GM19238 (cell line): ENCODE measurements around the gene GMEB2.

Experiments used
- DNase-seq: peaks from one replicate; pipeline ENCODE4 v3.0.0; 2011; ENCODE audit warnings: low spot score; ENCODE audit not compliant: insufficient read length

Gene GMEB2

DNA sequence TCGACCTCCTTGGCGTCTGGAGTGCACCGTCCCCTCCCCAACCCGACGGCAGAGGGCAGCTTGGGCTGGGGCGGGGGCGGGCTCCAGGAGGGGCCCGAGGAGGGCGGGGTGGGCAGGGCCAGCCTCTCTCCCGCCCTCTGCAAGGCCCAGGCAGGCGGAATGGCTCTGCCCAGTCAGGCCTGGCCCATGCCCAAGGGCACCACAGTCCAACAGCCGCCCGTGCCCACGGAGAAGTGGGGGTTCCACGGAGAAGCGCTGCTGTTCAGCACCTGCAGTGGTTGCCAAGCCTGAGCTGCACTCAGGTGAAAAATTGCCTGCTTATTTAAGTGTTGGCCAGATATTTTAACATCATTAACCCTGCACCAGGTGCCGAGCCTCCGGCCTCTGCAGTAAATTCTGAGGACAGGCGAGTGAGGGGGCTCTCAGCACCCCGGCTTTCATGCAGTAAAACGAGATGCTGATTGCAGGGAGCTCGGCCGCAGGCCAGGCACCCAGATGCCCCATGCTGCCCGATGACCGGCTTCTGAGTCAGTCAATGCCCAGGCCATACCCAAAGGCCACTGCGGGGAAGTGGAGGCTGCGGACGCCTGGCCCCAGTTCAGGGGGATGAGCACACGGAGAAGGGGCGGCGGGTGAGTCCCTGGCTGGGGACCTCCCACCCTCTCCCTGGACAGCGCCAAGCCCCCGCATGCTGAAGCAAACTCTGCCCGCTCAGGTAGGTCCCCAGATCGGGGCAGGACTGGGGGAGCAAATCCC lies 79.0 kb downstream of the GMEB2 start, which contains the start of gene SRMS:
Gene SRMS (minus strand): TSS at position 25 of the 756 bp plus-strand sequence. CDS start 286 bp downstream, outside the sequence.
- no peak for DNase-seq

GRCh38 chr20:63546956-63547724 lies 79.8 kb downstream of the GMEB2 start:
- no peak for DNase-seq

GRCh38 chr20:63546256-63546955 lies 80.5 kb downstream of the GMEB2 start:
- no peak for DNase-seq

- no peak for DNase-seq
Observed at GRCh38 chr20:63545814-63546213, 81.1 kb downstream of the GMEB2 start.

DNA sequence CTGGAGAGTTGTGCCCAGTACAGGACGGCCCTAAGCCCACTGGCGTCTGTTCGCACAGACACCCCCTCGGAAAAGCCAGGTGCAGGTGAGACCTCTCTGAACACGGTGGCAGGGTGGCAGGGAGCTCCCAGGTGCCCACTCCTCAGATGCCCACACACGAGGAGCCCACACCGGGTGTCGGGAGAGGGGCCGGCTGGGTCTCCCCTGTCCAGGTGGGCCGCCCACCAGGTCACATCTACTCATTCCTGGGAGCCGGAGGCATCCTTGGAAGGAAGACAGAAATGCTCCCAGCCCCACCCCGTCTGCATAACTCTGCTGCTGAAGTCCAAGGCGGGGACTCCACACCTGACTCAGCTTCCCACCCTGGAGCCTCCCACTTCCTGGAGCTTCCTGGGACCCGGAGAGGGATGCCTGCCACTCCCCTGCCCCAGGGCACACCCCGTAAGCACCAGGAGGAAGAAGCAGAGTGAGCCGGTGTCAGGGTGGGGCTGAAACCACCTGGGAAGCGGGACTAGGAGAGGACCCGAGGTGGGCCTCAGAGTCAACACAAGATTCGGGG lies 81.9 kb downstream of the GMEB2 start:
- DNase-seq = no peak

- DNase-seq = no peak
Observed at GRCh38 chr20:63544241-63544957, 82.5 kb downstream of the GMEB2 start.

DNA sequence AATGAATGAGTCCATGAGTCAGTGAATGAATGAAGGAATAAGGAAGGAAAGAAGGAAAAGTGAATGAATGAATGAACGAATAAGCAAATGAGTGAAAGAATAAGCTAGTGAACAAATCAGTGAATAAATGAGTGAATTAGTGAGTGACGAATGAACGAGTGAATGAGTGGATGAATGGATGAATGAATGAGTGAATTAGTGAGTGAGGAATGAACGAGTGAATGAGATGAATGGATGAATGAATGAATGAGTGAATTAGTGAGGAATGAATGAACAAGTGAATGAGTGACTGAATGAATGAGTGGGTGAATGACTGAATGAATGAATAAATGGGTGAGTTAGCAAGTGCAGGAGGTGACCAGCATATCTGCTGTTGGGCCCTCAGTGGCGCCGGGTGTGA lies 83.2 kb downstream of the GMEB2 start:
- no peak for DNase-seq

DNA sequence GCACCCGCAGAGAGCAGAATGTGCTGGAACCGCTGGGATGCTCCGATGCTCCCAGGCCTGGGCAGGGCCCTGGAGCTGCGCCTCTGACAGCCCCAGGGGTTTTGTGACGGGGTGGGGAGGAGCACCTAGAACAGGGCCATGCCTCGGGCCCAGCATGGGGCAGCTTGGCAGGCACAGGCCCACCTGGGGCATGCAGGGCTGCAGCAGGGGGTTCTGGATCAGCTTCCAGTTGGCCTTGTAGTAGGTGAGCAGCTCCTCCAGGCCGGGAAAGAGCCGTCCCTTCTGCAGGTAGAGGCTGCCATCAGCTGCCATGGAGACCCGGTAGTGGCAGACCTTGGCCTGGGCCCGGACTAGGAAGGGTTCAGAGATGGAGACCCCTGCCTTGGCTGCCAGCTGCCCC lies 83.8 kb downstream of the GMEB2 start:
- no peak for DNase-seq

DNA sequence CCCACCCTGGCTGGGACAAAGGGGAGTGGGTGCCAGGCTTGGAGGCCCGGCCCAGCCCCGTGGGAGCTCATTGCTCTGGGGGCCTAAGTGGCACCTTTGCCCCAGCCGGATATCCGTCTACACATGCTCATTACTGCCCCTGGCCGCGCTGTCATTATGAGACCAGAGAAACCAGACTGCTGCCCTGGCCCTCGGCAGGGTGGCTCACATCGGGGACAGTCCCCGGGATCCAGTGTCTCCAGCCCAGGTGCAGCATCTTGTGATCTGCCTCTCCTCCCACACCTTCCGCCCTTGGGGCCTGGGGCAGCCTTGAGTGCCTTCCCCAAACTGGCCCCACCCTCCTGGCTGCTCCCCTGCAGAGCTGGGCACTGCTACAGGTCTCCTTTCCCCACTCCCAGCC lies 84.2 kb downstream of the GMEB2 start:
- no peak for DNase-seq

- DNase-seq = no peak
Observed at GRCh38 chr20:63542031-63542559, 84.8 kb downstream of the GMEB2 start.

GRCh38 chr20:63541371-63541770 lies 85.5 kb downstream of the GMEB2 start:
- no peak for DNase-seq

DNA sequence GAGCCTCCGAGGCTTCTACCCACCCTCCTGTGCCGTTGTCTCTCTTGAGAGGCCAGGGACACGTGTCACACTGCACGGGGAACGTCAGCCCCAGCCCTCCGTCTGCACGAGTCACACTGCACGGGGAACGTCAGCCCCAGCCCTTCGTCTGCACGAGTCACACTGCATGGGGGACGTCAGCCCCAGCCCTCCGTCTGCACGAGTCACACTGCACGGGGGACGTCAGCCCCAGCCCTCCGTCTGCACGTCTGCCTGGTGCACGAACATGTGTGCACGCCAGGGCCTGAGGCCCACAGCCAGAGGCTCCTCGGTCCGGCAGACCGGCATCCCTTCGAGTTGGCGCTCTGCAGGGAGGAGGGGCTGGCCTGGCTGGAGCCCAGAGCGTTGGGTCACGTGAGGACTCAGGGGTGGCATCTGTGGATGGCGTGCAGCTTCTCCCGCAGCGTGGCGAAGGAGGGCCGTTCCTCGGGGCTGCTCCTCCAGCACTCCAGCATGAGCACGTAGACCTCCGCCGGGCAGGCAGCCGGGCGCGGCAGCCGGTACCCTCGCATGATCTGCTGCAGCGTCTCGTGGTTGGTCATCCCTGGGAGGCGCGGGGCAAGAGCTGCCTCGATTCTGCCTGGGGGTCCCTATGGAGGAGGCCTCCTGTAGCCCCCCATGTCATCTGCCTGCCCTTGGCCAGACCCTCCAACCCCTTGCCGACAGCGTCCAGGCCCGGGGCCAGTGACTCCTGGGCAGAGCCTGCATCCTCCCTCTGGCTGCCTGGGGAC lies 86.3 kb downstream of the GMEB2 start:
- no peak for DNase-seq

DNA sequence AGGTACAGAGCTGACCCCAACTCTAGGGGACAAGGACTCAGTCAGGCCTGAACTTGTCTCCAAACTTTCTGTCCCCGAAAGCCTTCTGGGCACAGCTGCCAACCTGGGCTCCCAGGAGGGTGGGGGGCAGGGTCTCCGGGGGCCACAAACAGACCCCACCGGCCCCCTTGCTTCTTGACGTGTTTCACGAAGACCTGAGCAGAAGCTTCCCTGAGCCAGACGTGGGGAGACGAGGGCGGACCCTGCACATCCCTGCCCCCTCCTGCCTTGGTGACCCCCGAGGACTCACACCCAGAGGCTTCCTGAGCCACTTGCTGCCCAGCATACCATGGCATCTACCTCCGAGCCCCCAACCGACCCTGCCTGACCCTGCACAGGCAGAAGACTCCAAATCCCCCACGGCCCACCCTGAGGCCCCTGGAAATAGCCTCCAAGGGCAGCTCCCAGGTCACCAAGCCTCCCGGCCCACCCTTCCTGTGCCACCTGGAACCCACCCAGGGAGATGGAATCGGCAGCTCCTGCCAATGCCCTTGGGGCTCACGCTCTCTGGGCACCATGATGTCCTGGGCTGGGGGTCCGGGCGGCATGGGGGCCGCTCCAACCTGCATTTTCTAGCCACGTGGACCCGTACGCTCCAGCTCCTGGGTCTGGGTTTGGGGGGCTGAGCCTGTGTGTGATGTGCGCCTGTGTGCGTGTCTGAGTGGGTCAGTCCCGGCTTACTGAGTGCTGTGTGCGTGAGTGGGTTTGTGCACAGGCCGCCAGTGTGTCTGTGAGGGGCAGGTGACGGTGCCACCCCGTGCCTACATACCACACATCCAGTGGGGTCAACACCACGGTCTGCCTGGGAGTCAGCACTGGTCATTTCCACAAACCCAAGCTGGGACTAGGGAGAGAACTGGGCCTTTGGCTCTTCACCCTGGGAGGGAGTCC lies 87.2 kb downstream of the GMEB2 start:
- DNase-seq = no peak

DNA sequence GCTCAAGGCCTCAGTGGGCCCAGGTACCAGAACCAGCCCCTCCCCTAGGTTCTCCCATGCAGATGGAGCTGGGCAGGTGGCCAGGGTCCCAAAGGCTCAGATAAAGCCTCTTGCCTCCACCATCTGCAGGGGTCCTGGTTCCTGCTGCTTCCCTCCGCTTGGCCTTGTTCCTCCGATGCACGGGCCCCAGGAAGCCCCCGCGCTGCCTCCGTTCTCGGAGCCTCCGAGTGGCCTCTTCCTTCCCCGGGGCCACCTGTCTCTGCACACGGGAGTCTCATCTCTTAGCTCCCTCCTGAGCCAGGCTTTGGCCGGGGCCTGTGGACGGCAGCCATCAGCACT lies 87.8 kb downstream of the GMEB2 start:
- no peak for DNase-seq

- DNase-seq = no peak
Observed at GRCh38 chr20:63538204-63539091, 88.5 kb downstream of the GMEB2 start.
